HG02981 (cell line): ENCODE data around the gene YBX2.

Source experiments
- ATAC-seq: cut with Tn5 transposase; IDR thresholded peaks from one replicate; pipeline ENCODE4 v1.9.1; 2021; ENCODE audit warnings: mild to moderate bottlenecking, moderate library complexity; ENCODE audit not compliant: unreplicated experiment

Gene YBX2

DNA sequence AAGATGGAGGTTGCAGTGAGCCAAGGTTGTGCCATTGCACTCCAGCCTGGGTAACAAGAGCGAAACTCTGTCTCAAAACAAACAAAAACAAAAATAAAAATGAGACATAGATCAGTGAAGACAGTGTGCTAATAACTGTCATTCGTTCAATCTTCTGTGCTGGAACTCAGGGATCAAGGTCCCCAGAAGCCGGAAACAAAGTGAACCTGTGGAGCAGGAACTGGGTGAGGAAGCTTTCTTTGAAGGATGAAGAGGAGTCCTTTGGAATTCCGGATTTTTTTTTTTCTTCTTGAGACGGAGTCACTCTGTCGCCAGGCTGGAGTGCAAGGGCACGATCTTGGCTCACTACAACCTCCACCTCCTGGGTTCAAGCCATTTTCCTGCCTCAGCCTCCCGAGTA is 15.0 kb downstream of the YBX2 start:
- no peak for ATAC-seq

DNA sequence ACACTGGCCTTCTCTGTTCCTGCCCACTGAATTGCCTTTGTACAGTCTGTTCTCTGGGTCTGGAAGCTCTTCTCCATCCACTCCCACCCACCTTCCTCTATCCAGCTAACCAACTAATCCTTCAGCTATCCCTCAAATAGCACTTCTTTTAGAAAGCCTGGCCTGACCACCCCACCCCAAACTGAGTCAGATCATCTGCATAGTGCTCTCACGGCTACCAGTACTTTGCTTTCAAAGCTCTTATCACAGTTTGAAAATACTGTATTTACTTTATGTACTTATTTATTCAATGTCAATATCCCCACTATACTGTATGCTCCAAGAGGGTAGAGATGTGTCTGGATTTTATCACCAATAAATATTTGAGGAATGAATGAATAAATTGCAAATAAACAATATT is 27.7 kb downstream of the YBX2 start:
- ATAC-seq = no peak

DNA sequence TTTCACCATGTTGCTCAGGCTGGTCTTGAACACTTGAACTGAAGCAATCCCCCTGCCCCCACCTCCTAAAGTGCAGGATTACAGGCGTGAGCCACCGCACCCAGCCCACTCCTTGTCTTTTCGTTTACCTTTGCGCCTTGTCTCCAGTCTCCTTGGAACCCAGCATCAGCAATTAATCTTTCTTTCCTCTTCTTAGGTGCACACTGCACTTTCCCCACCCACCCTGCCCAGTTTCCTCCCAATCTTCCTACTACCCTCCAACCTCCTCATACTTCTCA is 30.7 kb downstream of the YBX2 start:
- no peak for ATAC-seq

DNA sequence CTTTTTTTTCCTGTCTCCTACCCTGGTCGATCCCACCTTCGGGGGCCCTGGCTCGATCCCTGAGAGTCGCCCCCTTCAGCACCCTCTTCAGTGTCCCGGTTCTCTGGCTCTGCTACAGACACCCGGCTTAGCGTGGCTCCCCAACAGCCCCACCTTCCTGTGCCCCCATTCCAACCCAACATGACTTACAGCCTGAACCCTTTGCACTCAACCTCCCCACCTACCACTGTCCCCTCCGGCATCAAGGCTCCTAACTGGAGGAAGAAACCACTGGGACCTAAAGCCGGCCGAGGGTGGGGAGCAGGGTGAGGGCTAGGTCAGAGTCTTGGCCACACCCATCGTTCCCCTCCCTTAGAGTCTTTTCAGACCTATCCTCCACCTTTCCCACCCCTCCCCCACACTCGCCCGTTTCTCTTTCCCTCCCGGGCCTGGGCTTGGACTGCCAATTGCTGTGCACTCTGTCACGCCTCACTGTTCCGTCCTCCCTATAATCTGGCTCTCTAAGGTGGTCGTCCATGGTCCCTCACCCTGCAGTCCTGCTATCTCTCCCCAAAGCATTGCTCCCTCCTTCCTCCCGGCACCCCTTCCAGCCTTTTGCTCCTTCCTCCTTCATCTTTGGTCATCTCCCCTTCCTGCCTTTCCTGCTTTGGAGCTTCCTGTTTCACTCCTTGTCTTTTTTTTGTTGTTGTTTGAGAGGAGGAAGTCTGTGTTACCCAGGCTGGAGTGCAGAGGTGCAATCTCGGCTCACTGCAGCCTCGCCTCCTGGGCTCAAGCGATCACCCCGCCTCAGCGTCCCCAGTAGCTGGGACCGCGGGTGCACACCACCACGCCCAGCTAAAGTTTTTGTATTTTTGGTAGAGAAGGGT is 31.3 kb downstream of the YBX2 start:
- ATAC-seq = no peak

- ATAC-seq = no peak
Measured at GRCh38 chr17:7262192-7262934, 32.1 kb downstream of the YBX2 start, which contains the start of gene CLDN7. TSS of gene CLDN7 (minus strand) at chr17:7262478. CDS start at chr17:7262043, 435 bp downstream.

DNA sequence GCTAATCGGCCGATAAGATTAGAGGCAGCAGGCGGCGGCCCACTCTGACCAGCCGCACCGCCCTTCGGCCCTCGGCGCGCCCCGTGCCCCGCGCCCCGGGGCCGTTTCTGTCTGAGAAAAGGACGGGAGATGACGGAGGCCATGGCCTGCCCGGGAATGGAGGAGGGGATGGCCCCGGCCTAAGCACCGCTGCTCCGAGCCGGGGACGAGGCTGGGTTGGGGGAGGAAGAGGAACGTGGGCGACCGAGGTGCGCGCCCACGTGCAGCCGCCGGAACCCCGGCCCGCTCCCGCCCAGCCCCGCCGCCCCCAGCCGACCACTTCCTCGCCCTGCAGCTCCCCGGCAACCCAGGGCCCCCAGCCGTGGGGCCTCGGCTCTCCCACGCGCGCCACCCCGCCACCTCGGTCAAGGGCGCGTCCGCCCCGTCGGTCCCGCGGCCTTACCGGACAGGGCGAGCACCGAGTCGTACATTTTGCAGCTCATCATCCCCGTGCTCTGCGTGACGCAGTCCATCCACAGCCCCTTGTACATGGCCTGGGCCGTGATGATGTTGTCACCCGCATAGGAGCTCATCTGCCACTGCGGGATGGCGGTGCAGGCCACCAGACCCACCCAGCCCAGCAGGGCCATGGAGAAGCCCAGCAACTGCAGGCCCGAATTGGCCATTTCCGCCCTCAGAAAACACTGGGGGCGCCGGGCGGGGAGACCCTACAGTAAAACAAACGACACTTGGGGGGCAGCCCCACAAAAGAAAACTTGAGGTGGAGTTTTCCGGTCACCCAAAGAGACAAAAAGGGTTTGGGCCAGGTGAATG is 32.9 kb downstream of the YBX2 start:
- ATAC-seq = no peak

DNA sequence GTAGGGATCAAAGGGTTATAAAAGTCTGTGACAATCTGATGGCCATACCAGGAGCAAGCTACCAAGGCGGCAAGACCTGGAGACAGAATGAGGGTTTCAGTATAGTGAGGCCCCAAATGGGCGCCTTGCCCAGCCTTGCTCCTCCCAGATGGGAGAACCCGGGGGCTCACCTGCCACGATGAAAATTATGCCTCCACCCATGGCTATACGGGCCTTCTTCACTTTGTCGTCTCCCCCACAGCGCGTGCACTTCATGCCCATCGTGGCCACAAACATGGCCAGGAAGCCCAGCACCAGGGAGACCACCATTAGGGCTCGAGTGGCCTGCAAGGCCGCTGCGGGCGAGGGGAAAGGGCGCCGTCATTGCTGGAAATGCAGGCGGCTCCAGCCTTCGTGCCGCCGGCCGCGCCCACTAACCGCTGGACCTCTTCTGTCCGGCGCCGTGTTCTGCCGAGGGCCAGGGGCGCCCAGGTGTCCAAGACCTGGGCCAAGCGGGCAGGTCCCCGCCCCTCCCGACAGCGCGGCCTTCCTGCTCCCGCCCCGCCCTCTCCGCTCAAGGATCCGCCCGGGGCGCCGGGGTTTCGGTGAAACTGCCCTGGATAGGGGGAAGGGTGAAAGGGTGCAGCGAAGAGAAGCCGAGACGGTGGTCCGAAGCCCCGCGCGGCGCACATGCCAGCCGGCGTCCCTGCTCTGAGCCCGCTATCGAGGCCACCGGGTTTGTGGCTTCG is 33.6 kb downstream of the YBX2 start:
- ATAC-seq = no peak

GRCh38 chr17:7260151-7260550 is 34.3 kb downstream of the YBX2 start:
- ATAC-seq = no peak

- no peak for ATAC-seq
Measured at GRCh38 chr17:7259555-7259889, 34.9 kb downstream of the YBX2 start.

DNA sequence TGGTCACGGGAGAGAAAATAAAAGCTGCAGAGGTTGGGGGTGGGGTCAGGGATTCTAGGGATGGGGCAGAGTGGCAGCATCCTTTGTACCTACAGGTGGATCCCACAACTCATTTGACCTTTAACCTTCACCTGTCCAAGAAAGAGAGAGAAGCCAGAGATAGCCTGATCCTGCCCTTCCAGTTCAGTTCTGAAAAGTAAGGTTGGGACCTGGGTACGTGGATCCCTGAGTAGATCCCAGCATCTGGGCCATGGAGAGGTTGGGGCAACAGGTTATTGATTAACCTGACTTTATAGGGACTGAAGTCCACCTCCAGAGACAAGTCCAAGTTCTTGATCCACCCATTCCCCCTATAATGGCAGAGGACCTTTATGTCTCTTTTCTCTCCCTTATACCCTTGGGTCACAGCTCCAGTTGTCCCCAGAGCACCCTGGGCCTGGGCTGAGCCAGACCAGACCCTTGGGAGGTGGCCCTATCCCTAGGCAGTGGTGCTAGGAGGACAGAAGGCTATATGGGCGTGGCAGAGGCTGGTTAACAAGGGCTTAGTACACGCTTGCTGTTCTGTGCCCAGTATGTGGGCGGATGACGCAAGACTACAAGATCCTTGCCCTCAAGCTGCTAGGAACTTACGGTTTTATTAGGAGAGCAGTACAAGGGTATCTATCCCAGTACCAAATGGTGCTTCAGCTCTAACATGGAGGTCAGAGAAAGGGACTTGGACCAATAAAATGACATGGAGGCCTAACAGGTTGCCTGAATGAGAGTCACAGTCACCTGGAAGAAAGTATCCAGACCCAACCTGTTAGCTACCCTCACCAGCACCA is 35.5 kb downstream of the YBX2 start:
- no peak for ATAC-seq

DNA sequence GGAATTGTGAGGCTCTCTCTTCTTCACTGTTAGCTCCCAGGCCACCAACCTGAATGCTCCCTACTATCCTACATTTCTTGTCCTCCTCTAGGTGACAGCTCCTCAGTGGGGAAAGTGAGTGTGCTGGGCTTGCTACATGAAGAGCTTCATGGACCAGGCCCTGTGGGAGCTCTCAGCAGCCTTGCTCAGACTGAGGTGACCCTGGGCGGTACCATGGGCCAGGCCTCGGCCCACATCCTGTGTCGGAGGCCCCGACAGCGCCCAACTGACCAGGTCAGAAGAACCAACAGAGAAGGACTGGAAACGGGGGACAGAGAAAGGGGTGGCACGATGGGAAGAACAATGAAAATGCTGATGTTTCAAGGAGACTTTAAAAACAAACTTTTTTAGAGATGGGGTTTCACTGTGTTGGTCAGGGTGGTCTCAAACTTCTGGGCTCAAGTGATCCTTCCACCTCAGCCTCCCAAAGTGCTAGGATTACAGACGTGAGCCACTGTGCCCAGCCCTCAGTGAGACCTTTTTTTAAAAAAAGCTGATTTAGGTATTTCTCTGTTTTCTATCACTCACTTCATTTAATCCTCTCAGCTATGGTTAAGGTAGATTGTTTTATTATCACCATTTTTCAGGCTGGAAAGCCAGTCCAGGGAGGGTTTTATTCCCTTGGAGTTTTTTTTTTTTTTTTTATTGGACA is 37.5 kb downstream of the YBX2 start:
- no peak for ATAC-seq

DNA sequence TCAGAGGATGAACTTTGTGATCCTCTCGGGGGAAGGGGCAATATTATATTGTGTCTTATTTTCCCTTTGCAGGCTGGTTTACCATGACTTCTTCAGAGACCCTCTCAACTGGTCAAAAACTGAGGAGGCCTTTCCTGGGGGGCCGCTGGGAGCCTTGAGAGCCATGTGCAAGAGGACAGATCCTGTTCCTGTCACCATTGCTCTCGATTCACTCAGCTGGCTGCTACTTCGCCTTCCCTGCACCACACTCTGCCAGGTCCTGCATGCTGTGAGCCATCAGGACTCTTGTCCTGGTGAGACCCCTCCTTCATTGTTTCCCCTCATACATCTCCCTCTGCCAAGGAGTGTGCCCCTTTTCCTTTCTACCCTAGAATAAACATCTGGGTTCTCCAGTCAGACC is 39.9 kb downstream of the YBX2 start:
- no peak for ATAC-seq

GRCh38 chr17:7253082-7253481 is 41.4 kb downstream of the YBX2 start:
- ATAC-seq = no peak

- peak; percentile 44 for ATAC-seq
Measured at GRCh38 chr17:7252176-7253043, 42.0 kb downstream of the YBX2 start, which contains the start of gene ELP5. TSS of gene ELP5 (plus strand) at chr17:7252215. CDS start at chr17:7252551, 336 bp downstream.

GRCh38 chr17:7251661-7252175 is 42.7 kb downstream of the YBX2 start, which contains the start of gene CTDNEP1:
TSS of gene CTDNEP1 (minus strand) at chr17:7251734. CDS start at chr17:7251296, 438 bp downstream.
- peak; percentile 86 for ATAC-seq

DNA sequence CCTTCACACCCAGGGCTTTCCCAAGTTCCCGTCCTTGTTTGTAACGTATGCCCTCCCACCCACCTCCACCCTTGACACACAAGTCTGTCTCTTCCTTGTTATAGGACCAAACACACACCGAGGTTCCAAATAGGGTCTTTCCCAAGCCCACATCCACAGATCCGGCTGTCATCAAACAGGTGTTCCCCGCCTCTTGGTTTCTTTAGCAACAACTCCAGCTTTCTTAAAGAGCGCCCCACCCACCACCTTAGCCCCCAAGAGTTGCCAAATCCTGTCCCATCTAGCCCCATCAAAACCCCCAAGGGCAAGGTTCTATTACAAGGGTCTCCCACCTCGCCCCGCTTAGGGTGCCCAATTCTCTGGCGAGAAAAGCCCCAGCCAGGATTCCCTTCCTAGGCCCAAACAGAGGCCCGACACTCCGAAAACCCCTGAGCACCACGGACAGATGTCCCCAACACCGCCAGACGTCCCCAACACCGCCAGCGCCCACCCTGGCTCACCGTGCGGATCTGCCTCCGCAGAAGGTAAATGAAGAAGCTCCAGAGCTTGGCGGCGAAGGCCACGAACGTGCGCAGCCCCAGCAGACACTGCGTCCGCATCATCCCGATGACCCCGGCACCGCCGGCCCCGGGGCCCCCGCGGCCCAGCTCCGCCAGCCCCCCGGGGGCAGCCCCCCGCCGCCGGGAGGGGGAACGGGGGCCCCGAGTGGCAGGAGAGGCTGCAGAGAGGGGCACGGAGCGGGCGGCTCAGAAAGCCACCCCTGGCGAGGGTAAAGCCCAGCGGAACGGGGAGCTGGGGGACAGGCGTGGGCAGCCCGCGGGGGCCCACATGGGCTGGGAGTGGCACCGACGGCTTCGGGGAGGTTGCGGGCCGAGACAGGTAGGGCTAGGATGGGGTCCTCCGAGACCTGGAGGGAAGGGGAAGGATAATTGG is 43.5 kb downstream of the YBX2 start:
- ATAC-seq = no peak

GRCh38 chr17:7249830-7250229 is 44.6 kb downstream of the YBX2 start:
- no peak for ATAC-seq
